GM18508 (cell line): Measurements from ENCODE around the gene CCSER2.

ENCODE experiments used
- ATAC-seq: cut with Tn5 transposase; IDR thresholded peaks from one replicate; pipeline ENCODE4 v1.9.1; 2021; ENCODE audit warnings: moderate number of reproducible peaks; ENCODE audit not compliant: insufficient read depth, unreplicated experiment

CCSER2 gene

DNA sequence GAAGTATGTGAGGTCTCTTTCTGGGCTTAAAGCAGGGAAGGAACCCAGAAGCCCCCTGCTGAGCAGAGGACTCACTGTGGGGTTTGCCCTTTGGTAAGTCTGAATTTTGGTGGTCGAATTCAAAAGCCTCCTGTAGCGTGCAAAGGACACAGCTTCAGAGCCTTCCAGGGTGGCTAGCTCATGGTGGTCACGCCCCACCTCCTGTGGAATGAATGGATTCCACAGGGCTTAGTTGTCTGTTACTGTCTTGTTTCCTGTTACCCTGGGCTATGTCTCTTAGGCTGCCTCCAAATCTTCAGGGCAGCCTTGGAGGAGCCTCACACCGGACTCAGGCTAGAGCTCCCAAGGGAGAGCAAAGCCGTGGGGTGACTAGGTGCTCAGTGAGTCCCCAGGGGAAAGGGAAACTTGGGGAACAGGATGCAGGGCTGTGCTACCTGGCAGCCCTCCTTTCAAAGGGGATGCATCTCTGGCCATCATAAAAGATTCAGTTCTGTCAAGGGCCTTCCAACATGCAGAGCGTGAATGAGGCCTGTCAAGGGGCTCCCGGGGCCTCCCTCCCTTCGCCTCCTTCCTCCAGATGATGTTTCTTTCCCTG, 211.7 kb downstream of the CCSER2 start:
- no peak for ATAC-seq

DNA sequence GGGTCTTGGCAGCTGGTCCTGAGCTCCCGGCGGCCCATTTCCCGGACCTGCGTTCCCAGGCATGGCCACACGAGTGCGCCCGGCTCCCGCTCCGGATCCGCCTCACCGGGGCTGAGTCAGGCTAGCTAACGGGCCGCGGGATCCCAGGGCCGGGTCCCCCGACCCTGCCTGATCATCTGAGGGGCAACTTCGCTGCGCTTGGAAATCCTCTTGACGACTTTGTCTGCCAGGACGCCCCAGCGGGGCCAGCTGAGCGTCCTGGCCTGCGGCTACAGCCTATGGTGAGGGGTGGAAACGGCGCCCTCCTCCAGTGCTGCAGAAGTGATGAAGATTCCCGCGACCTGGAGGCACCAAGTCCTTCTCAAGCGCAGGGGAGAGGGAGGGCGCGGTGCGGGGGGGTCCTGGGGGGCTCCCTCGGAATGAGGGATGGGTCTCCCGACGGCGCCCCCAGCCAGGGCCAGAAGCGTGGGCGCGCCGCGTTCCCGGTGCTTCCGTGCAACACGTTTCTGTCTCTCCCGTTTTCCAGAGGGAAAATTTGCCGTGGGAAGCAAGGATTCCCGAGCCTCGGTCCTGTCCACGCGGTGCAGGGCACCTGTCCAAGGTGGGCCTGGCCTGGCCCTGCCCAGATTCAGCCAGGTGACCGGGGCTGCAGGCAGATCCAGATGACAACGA, 212.4 kb downstream of the CCSER2 start:
- ATAC-seq = peak; percentile 66

DNA sequence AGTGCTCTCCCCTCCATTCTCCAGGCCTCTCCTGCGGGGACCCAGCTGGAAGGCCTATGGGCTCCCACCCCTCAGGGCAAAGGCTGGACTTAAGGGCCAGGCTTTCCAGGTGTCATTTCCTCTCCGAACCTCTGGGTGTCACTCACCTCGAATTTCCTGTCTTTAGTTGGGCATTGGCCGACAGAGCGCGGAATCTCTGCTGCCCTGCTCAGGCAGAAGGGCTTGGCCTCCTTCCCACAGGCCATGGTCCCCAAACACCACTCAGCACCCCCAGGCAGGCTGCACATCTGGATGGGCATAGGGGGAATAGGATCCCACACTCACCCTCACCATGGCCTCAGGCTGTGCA, 212.9 kb downstream of the CCSER2 start:
- no peak for ATAC-seq

DNA sequence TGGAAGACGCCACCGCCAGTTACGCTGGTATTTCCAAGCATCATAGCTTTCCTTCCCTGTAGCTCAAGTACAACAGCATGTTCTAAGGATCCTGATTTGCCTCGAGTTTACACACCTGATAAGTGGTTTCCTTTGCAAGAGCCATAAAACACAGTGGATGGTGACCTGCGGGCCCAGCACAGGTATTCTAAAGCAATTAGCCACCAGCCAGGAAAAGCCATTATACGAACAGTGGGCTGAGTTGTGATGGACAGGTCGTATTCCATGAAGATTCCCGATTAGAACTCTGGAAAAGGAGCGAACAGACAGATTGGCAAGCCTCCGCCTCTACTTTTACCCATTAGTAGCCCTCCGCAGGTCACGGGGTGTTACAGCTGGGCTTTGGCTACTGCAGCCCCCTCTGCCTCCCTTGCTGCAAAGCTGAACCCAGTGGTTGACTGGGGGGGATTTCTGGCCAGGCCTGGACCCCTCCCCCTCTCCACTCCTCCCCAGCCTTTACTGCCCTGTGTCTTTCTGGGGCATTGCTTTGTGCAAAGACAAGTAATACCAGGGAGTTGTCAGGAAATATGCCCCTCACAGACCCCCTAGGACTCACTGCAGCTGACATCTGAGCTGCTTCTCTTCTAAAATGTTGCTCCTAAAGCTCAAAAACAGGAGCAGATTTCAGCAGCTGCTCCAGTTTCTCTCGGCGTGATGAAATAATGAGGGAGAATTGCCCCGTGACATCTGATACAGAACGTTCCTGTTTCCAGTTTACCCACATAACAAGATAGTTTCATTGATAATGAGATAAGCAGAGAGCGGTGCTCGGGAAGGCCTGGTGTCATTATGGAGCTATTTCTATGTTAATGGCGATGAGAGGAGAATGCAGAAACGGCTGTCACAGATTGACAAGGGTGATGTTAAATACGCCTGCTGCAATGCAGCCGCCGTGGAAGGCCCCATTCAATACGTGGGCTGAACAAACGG, 214.4 kb downstream of the CCSER2 start:
- no peak for ATAC-seq

DNA sequence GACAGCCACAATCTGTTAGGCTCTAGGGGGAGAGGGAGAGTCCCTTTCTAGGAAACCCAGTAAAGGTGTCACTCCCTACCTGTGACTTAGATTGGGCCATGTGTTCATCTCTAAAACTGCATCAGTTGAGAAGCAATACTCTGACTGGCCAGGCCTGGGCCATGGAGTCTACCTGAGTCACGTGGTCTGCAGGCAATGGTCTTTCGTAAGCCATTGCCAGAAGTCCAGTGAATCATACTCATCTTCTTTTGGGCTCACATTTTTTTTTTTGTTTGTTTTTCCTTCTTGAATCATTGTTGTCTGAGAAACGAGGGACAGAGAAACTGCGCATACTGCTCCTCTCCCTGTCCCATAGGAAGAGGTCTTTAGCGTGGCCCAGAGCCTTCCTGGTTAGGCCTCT, 215.6 kb downstream of the CCSER2 start:
- no peak for ATAC-seq

DNA sequence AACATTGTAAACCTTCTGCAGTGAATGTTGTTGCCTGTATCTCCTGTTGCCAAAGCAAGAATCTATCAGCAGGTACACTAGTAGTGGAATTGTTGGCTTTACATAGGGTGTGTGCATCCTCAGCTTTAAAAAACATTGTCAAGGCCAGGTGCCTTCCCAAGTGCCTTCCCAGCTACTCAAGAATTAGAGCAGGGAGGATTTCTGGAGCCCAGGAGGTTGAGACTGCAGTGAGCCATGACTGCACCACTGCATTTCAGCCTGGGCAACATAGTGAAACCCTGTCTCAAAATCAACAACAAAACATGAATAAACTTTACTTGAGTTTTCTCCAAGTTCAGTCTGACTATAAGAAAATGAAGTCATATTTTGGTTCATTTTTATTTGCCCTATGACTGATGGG, 217.3 kb downstream of the CCSER2 start:
- ATAC-seq = no peak

DNA sequence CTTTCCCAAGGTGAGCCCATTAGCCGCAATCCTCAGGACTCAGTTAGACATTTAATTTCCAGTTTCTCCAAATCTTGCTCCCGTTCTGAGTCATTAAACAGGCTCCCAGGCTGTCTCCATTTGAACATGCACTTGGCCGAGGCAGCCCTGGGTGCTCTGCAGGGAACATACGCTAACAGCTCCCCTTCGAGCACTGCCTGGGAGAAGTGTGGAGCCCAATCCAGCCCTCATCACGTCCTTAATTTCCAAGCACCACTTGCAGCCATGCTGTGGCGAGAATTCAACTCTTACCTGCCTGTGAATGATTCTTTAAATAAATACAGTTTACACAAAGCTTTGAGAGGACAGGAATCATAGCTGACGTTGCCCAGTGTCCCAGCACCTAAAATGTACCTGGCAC, 218.2 kb downstream of the CCSER2 start:
- ATAC-seq = no peak

DNA sequence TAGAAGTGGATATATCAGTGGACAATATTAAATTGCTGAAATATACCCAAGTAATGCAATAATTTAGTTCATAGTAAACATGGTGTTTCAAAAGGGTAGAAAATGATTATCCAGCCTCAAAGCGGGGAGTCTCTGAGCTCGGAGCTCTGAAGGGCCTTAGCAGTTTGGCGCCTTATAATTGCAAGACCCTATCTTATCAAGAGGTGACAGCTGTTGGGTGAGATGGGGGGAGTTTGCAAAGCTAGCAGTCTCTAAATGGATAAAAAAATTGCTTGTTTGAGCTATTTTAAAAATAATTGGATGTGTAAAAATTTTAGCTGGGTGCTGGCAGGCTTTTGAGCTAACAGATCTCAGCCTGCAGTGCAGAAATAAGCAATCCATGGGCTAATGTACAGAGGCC, 219.2 kb downstream of the CCSER2 start:
- no peak for ATAC-seq

DNA sequence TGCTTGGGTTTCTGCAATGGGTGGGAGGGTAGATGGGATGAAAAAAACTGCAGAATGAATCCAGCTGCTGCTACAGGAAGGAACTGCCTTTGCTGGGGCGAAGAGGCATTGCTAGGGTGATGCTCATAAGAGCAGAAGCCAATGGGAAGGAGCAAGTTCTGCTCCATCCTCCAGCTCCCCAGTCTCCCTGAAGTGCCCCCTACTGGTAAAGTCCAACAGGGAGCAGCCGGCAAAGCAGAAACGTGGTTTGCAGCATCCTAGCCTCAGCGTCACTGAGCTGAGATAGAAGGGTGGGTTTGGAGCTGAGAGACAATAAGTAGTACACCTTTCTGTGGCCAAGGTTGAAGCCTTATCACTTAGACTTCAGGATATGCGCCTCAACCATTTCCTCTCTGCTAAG, 220.5 kb downstream of the CCSER2 start:
- ATAC-seq = no peak

DNA sequence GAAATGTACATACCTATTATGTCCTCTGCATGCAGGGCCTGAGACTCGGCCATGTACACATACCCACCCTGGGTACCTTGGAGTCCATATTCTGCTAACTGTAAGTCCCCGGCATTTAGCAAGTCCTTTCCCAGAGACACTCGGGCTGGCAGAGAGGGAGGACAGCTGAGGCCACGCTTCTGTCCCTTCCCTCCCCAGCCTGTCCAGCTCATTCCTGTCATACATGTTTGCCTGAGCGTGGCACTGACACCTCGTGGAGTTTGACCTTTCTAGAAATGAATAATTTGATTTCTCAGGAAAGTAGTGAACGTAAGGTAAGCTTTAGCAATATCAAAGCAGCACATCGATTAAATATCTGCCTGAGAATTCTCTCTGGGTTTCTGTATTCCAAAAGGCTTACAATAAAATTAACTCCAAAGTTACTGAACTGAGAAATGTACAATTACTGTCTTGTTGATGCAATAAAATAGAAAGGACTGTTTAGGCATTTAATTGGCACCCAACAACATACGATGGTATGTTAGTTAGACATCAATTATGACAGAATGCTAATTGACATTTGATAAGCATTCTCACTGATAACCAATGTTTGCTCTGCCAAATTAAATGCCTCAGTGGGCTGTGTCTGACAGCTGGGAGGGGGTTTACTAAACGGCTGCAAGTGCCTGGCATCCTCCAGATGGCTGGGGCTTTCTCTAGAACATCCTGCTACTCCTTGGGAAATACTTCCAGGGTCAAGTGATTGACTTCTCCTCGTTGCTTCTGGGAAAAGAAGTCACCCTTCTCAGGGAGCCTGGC, 221.2 kb downstream of the CCSER2 start:
- no peak for ATAC-seq

DNA sequence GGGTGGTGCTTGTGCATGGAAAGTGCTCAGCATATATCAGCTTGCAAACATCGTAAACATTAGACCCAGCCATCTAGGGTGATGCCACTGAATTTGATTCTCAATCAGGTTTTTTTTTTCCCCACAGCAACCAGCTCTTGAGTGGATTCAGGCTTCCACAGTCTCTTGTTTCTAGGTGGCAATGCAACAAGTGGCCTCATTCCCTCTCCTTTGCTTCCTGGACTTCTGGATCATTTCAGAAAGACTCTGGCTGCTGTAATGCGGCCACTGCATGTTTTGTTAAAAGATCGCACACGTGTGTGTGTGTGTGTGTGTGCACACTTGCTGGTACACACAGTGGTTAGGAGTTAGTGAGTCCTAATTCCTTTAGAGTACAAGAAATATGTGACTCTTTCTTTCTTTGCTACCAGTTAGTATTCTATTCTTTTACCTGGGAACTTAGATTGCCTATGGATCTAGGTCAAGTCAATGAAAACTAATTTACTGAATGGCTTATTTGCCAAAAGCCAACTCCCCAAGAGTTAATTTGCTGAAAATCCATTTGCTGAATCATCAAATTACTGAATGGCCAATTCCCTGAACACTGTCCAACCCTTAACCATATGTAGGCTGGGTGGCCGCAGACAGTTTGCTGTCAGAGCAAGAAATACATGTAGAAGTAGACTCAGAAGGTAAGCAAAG, 222.5 kb downstream of the CCSER2 start:
- ATAC-seq = no peak

DNA sequence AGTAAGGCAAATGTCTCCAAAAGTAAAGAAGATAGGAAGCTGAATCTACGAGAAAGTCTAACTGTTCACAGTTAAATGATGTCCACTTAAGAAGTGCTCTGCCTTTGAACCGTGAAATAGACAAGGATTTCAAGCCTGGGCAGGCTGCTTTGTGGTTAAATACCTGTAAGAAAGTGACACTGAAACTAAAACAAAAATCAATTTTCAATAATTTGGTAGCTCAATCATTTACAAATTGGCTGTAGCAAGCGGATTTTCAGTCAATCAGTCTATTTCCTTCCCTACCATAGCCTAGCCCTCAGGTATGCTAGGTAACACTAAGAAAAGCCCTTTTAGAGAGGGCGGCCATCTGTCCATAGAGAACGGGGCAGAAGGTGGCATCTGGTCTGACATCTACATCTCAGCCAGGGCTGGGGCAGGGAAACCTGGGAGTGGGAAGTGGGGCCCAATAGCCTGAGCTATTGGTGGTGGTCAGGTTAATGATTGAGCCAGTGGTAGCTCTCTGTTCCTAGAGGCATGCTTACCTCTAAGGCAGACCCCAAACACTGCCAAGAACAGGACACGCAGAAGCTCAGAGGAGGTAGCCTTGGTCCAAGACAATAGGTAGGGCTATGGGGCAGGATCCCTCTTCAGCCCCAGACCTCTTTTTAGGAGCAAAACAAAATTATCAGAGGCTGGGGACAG, 223.2 kb downstream of the CCSER2 start:
- peak; percentile 67 for ATAC-seq

DNA sequence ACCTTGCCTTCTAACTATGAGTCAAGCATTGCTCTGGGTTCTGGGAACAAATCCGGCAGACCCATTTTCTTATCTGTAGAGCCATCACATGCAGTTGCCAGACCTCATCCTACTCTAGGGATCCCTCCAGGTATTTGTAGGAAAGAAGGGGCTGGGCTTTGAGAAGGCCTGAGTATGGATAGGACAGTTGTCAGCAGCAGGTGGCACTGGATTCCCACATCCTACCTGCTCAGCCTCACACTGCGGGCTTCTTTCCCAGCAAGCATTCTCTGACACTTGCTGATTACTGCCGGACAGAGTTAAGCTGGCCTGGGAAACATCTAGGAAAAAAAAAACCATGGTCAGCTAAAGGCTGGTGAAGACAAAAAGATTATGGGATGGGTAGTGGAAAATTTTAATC, 224.1 kb downstream of the CCSER2 start:
- no peak for ATAC-seq

DNA sequence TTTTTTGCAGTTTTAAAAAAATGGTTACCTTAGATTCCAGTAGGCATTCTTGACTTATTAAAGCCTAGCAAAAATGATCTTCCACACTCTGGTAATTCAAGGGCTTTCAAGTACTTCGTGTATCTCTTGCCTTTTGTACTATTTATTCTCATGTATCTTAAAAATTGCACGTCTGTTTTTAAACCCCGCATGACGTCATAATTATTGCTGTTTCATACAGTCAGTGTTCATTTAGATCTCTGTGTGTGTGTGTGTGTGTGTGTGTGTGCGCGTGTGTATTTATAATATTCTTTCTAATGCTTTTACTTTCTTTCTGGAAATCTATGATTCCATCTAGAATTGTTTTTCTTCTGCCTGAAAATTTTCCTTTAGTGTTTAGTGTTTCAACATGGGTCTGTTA, 234.2 kb downstream of the CCSER2 start:
- ATAC-seq = no peak

DNA sequence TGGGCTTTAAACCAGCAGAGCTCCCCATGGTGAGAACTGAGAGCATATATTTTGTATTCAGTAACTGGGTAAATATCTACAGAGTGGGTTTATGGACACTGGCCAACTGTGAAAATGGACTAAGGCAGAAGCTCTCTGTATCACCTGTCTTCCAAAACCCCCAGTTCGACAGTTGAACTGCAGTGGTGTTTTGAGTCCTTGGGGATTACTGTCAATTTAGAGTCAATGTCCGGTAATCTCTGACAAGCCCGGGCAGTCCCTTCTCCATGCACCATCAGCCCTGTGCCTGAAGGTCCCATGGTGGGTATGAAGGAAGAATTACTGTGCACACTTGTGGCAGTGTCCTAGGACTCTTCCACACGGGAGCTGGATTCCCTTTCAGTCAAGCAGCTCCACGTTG, 235.0 kb downstream of the CCSER2 start:
- peak; percentile 83 for ATAC-seq

DNA sequence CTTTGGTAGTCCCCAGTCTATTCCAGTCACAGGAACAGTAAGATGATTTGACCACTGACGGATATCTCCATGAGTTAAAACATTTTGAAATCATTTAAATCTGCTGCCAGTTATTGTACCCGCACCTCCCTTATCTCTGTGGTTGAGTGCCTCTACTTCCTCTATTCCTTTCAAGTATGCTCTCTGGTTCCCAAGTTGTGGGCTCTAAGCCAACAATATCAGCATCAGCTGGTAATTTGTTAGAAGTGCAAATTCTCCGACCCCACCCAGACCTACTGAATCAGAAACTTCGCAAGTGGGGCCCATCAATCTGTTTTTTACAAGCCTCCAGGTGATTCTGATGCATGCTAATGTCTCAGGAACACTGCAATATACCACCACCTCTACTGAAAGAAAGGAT, 235.5 kb downstream of the CCSER2 start:
- ATAC-seq = peak; percentile 41

DNA sequence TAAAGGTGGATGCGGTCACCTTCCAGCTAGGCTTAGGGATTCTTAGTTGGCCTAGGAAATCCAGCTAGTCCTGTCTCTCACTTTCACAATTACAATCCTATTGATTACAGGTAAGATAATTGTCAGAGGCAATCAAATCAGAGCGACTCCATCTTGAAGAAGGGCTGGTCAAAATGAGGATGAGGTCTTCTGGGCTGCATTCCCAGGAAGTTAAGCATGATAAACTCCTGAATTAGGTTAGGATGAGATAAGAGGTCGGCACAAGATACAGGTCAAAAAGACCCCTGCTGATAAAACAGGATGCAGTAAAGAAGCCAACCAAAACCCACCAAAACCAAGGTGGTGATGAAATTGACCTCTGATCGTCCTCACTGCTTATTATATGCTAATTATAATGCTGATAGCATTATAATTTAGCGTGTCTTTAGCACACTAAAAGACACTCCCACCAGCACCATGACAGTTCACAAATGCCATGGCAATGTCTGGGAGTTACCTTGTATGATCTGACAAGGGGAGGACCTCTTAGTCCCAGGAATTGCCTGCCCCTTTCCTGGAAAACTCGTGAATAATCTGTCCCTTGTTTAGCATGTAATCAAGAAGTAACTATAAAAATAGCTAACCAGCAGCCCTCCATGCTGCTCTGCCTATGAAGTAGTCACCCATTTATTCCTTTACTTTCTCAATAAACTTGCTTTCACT, 237.6 kb downstream of the CCSER2 start:
- ATAC-seq = no peak

DNA sequence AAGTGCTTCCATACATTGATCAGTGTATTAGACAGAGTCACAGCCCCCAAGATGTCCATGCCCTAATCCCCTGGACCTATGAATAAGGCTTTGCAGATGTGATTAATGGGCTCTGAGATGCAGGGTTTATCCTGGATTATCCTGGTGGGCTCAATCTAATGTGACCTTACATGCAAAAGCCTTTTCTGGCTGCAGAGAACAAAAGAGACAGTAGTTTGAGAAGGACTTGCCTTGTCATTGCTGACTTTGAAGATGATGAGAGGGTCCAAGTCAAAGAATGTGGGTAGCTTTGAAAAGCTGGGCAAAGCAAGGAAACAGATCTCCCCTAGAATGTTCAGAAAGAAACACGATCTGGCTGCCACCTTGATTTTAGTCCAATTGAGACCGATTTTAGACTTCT, 238.7 kb downstream of the CCSER2 start:
- ATAC-seq = no peak
